Stimulated activated CD4-positive, alpha-beta T cell treated with anti-CD3 and anti-CD28 coated beads, Interleukin-12 subunit alpha, Interleukin-12 subunit beta, amount 100 ng/mL, for 4 hours (primary cell): ENCODE measurements around the gene ZNF438.

Experiments used
- DNase-seq: peaks from one replicate; pipeline ENCODE4 v3.0.0-alpha.2; 2020

Gene ZNF438

DNA sequence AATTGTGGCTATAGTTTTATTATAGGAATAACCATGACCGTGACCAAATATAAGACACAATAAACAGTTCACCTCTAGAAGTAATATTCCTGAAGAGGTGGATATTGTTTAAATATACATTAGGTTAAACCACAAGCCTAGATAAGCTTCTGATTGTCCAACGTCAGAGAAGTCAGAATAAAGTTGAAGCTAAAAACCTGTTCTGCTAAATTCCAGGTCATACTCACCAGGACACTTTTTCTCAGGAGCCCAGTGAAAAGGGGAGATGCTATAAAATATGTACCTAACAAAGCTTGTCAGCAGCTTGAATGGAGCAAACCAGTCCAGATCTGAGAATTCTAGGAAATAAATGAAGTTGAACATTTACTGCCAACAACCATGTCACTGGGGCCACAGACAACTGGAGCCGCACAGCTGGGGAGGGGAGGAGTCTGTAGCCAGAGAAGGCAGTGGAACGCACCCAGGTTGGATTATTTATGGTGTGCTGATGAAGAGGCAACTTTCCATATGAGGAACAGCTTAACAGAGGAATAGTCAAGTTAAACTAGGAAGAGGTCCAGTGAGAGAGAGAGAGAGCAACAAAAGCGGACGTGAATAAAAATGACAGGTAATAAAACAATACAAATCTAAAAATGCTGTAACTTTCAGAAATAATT, 191.1 kb downstream of the ZNF438 start:
- no peak for DNase-seq

DNA sequence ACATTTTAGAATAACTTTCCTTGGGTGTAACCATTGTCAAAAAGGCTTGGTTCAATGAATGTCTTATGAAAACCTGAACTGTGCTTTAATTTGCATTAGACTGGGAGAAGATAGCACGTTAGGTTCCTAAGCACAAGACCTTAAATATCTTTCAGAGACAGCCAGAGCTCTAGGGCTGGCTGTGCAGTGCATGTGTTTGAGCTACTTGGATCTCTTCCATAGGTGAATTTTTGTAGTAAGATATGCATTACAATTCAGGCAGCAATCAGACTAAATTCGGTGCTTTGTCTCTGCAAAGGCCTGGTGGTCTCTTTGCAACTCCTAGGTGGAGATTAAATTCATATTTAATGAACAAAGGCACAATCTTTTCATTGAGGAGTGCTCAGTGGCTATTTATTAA, 192.0 kb downstream of the ZNF438 start:
- no peak for DNase-seq

DNA sequence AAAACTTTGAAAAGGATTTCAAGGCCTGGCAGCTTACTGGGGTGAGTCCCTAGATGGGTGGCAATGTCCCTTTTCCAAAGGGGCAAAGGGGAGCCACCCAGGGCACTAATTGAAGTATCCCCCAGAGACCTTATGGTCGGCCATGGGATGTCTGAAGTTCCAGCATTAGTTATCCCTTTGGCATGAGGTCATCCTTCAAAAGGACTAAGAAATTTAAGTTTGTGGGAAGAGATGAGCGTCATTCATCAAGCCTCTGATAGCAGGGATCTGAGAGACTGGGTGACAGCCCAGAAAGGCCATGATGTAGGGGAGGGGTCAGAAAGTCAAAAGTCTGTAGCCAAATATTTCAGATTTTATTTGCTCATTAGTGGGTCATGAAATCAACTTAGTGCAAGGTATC, 195.3 kb downstream of the ZNF438 start:
- no peak for DNase-seq

DNA sequence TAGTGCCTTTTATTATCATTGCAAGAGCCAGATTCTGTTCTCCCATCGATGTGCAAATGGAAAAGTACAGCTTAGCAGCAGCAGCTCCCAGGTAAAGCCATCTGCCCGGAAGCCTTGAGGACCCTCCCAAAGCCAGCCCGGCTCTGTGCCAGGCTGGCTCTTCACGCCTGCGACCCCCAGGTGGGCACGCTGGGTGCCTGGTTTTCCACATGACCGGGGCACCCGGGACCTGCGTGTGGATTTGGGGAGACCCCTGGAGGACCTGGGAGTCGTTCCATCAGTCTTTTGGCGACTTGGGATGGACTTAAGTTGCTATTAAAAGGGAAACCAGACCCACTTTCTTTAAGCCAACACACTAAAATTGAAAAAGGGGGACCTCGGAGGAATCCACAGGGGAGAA, 196.5 kb downstream of the ZNF438 start:
- no peak for DNase-seq

DNA sequence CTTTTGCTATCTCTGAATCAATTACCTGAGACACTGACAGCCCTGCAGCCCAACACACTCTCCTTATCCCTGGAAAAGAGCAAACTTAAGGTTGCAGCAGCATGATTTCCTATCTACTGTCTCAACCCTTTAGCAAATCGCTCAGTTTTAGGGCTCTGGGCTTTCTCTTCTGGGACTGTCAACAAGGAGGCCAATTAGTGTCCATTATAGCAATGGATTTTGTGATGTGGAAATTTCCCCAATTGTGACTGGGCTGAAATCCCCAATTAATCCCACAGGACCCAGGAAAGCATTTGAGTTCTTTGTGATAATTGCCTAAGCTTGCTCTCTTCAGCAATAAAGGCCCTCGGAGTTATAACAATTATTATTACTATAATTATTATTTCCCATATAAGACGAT, 197.0 kb downstream of the ZNF438 start:
- DNase-seq: no peak

DNA sequence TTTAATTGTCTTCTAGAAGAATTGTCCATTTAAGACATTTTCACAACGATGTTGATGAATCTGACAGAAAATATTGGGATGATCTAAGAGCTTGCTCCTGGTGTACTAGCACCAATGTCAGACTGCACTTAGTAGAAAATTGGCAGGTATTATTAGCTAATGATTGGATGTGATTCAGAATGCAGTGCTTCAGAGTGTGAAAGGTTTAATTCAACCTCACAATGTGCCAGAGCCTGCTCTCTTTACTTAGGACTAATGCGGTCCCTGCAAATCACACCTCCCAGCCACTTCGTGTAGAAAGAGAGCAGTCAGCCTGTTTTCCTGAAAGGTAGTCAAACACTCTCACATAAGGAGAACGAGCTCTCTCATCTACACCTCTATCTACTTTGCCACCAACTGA, 197.5 kb downstream of the ZNF438 start:
- no peak for DNase-seq

- DNase-seq: no peak
These were observed 198.1 kb downstream of the ZNF438 start for GRCh38 chr10:30833628-30833970.

- DNase-seq: no peak
These were observed 198.7 kb downstream of the ZNF438 start for GRCh38 chr10:30832749-30833627.

- DNase-seq: no peak
These were observed 199.5 kb downstream of the ZNF438 start for GRCh38 chr10:30832001-30832748.

GRCh38 chr10:30831426-30831825, 200.2 kb downstream of the ZNF438 start:
- no peak for DNase-seq

DNA sequence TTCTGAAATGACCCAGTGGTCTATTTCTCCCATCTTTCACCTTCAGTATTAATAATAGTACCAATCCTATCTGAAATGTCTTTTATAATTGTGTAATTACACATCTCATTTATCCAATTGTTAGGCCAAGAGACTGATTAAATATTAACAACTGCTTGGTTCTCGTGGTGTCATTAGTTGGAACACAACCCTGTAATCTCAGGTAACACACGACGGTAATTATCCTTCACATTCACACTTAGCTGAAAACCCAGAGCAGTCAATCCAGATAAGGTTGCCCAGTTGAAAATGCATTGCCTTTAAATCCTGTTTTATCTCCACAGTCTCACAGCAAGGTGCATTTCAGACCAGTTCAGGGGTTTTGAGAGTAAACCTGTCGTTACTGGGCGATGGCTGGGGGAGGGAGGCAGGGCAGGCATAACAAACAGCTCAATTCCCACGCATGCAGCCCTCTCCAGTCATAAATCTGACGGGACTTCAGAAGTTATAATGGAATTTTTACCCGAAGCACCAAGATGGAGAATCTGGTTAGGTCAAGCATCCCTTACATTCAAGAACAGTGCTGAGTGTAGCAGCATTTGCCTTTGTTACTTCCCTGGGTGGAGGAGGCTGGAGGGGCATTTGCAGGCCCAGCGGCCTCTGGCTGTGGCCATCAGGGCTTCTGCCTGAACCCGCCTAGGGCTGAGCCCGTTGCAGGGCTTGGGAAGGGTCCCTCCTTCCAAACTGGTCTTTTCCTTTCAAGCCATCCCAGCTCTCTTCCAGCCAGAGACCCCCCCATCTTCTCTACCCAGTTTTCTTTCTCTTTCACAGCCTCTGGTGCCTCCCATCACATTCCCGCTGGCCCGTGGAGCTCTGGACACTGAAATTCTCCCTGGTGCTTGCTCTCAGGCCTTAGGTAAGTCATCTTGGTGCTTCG, 201.1 kb downstream of the ZNF438 start:
- DNase-seq: no peak

- no peak for DNase-seq
These were observed 201.8 kb downstream of the ZNF438 start for GRCh38 chr10:30829901-30830300.

GRCh38 chr10:30828680-30829079, 203.0 kb downstream of the ZNF438 start:
- no peak for DNase-seq

DNA sequence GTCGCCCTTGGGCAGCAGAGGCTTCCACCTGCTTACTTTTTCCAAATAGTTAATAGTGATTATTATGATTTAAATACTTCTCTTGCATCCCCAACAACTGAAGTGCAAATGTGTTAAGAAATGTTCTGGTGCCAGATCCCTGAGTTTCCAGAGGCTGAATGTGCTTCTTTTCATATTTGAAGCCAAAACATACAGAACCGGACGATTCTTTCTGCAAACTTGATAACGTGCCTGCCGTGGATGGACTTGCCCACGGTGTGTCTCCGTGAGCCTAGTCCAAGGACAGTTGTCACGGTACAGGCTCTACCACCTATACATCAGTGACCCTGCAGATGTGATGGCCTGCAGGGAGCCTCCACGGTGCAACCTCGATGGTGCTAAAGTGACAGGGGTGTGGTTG, 203.5 kb downstream of the ZNF438 start:
- no peak for DNase-seq

- DNase-seq: no peak
These were observed 204.0 kb downstream of the ZNF438 start for GRCh38 chr10:30827531-30828120.

GRCh38 chr10:30826679-30827078, 205.0 kb downstream of the ZNF438 start:
- DNase-seq: no peak

GRCh38 chr10:30825495-30825894, 206.2 kb downstream of the ZNF438 start:
- no peak for DNase-seq

DNA sequence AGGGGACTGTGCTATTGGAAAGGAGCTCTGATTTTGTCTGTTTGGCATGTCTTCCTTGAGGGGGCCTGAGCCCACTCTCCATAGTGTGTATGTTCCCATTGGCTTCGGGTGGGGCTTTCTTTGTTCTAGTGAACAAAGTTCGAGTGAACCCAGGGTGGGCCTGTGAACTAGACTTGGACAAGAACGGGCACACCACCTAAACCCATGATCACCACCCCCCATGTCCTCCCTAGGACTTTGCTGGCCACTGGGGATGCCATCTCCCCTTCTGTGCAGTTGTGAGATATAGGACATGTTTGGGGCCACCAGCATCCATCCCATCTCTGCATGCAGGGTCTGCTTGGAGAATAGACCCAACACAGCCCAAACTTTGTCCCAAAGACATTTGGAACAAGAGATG, 206.6 kb downstream of the ZNF438 start:
- no peak for DNase-seq

- DNase-seq: no peak
These were observed 208.0 kb downstream of the ZNF438 start for GRCh38 chr10:30823651-30824050.

DNA sequence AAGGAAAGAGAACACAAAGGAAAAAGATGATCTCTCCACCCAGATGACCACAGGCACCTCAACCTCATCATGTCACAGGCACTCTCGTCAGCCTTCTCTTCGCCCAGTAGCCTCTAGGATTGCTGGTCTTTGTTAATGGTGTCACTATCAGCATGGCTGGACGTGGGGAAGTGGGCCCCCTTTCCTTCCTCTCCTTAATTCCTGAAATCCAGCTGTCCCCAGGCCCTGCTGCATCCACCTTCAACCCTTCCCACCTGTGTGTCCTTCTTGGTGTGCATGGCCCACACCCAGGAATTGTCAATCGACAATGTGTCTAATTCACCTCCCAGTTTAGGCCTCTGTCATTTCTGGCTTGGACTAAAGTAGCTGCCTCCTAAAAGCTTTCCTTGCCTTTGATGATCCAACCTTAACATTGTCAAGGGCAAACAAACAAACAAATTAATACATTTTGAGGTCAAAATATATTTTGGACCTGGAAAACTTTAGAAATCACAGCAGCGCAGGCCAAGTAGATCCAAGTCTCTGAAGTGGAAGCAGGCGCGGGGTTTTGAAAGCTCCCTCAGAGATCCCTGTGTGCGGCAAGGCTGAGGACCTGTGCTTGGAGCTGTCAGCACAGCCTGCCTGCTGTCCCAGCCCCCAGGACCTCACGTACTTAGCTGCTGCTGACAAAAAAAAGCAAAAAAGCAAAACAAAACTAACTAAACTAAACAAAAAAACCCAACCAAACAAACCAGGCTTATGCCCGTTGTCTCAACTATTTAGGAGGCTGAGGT, 208.8 kb downstream of the ZNF438 start:
- DNase-seq: no peak

- no peak for DNase-seq
These were observed 209.5 kb downstream of the ZNF438 start for GRCh38 chr10:30821994-30822692.
